ENCODE measurements around the gene TUBB2A.
"Not testable (repeated sequence)": the region's sequence is repeated elsewhere in the genome, so short reads cannot be mapped to it uniquely, and the experiment has no call there.

GRCh38 chr6:3189192-3189591 lies 31.8 kb upstream of the TUBB2A start:
- TF ChIP-seq CREB1 (IDR thresholded peaks at IDR 0.05); CREB1 (CRISPR knock-in tag; IDR thresholded peaks at IDR 0.05); RFX1 (IDR thresholded peaks at IDR 0.05); POLR2A (IDR thresholded peaks at IDR 0.05; ENCODE audit: insufficient read depth in 1 of 2, low read depth in 2 of 2, low read length in 2 of 2); ZNF292 (CRISPR knock-in tag; IDR thresholded peaks at IDR 0.05; ENCODE audit: borderline replicate concordance, low read depth); SMARCE1 (IDR thresholded peaks at IDR 0.05; ENCODE audit: borderline replicate concordance); CENPX (CRISPR knock-in tag; IDR thresholded peaks at IDR 0.05); RARG (CRISPR knock-in tag; IDR thresholded peaks at IDR 0.05; ENCODE audit: low read depth); PRMT3 (CRISPR knock-in tag; IDR thresholded peaks at IDR 0.05; ENCODE audit: borderline replicate concordance, low read depth): not testable (repeated sequence)
- TF ChIP-seq, protein P1, sequence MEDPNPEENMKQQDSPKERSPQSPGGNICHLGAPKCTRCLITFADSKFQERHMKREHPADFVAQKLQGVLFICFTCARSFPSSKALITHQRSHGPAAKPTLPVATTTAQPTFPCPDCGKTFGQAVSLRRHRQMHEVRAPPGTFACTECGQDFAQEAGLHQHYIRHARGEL (CRISPR knock-in tag; IDR thresholded peaks at IDR 0.05): not testable (repeated sequence)
- TF ChIP-seq, protein P2, sequence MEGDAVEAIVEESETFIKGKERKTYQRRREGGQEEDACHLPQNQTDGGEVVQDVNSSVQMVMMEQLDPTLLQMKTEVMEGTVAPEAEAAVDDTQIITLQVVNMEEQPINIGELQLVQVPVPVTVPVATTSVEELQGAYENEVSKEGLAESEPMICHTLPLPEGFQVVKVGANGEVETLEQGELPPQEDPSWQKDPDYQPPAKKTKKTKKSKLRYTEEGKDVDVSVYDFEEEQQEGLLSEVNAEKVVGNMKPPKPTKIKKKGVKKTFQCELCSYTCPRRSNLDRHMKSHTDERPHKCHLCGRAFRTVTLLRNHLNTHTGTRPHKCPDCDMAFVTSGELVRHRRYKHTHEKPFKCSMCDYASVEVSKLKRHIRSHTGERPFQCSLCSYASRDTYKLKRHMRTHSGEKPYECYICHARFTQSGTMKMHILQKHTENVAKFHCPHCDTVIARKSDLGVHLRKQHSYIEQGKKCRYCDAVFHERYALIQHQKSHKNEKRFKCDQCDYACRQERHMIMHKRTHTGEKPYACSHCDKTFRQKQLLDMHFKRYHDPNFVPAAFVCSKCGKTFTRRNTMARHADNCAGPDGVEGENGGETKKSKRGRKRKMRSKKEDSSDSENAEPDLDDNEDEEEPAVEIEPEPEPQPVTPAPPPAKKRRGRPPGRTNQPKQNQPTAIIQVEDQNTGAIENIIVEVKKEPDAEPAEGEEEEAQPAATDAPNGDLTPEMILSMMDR (CRISPR knock-in tag; IDR thresholded peaks at IDR 0.05): not testable (repeated sequence)
- TF ChIP-seq, protein P3, sequence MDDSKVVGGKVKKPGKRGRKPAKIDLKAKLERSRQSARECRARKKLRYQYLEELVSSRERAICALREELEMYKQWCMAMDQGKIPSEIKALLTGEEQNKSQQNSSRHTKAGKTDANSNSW (CRISPR knock-in tag; IDR thresholded peaks at IDR 0.05; ENCODE audit: borderline replicate concordance): not testable (repeated sequence)
- TF ChIP-seq, protein P4, sequence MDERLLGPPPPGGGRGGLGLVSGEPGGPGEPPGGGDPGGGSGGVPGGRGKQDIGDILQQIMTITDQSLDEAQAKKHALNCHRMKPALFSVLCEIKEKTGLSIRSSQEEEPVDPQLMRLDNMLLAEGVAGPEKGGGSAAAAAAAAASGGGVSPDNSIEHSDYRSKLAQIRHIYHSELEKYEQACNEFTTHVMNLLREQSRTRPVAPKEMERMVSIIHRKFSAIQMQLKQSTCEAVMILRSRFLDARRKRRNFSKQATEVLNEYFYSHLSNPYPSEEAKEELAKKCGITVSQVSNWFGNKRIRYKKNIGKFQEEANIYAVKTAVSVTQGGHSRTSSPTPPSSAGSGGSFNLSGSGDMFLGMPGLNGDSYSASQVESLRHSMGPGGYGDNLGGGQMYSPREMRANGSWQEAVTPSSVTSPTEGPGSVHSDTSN (CRISPR knock-in tag; IDR thresholded peaks at IDR 0.05): not testable (repeated sequence)
- TF ChIP-seq, protein P5, sequence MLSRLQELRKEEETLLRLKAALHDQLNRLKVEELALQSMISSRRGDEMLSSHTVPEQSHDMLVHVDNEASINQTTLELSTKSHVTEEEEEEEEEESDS (CRISPR knock-in tag; IDR thresholded peaks at IDR 0.05; ENCODE audit: borderline replicate concordance): not testable (repeated sequence)

Data from HepG2 (cell line).